ENCODE measurements around the gene DSCAML1. TPM values are rescaled to one million over a fixed set of nuclear protein-coding genes. Genes with fewer than 3 reads are reported as not detected.

DSCAML1 gene
- total RNA-seq, 1 experiment from 2014 or later, result 0.90 TPM

DNA sequence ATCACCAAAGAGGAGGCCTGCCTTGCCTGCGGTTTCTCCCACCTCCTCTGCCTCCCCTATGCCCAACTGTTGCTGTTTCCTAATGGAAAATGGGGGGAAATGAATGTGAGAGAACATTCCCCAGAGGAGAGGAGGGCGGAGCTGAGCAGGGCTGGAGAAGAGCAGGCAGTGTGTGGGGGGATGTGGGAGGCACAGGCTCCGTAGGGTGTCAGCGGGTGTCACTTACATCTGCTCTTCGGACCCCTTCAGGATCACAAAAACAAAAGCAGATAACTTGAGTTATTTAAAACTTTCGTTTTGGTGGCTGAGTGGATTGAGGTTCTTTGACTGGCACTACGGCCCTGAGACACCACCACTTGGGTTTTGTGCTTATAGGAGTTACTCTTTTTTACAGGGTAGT is 375.5 kb downstream of the DSCAML1 start:
- Mint-ChIP-seq H3K4me1 (peaks cover 3% of the 10 kb centered on the region; the same call in 1 of the 2 replicates), H3K27ac (no peak overlapping the region), H3K9me3 (no peaks in the 10 kb centered on the region), H3K36me3 (no peaks in the 10 kb centered on the region), H3K4me3 (no peak overlapping the region), H3K27me3 (ENCODE audit: low read depth) (peaks cover 3% of the 10 kb centered on the region; the same call in 1 of the 2 replicates)
- DNase-seq (ENCODE audit: low spot score) (no peak), ATAC-seq (no peak)
- TF ChIP-seq, protein P1, sequence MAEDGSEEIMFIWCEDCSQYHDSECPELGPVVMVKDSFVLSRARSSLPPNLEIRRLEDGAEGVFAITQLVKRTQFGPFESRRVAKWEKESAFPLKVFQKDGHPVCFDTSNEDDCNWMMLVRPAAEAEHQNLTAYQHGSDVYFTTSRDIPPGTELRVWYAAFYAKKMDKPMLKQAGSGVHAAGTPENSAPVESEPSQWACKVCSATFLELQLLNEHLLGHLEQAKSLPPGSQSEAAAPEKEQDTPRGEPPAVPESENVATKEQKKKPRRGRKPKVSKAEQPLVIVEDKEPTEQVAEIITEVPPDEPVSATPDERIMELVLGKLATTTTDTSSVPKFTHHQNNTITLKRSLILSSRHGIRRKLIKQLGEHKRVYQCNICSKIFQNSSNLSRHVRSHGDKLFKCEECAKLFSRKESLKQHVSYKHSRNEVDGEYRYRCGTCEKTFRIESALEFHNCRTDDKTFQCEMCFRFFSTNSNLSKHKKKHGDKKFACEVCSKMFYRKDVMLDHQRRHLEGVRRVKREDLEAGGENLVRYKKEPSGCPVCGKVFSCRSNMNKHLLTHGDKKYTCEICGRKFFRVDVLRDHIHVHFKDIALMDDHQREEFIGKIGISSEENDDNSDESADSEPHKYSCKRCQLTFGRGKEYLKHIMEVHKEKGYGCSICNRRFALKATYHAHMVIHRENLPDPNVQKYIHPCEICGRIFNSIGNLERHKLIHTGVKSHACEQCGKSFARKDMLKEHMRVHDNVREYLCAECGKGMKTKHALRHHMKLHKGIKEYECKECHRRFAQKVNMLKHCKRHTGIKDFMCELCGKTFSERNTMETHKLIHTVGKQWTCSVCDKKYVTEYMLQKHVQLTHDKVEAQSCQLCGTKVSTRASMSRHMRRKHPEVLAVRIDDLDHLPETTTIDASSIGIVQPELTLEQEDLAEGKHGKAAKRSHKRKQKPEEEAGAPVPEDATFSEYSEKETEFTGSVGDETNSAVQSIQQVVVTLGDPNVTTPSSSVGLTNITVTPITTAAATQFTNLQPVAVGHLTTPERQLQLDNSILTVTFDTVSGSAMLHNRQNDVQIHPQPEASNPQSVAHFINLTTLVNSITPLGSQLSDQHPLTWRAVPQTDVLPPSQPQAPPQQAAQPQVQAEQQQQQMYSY (CRISPR knock-in tag; IDR thresholded peaks at IDR 0.05), result no peak
- TF ChIP-seq, protein P2, sequence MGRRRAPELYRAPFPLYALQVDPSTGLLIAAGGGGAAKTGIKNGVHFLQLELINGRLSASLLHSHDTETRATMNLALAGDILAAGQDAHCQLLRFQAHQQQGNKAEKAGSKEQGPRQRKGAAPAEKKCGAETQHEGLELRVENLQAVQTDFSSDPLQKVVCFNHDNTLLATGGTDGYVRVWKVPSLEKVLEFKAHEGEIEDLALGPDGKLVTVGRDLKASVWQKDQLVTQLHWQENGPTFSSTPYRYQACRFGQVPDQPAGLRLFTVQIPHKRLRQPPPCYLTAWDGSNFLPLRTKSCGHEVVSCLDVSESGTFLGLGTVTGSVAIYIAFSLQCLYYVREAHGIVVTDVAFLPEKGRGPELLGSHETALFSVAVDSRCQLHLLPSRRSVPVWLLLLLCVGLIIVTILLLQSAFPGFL (CRISPR knock-in tag; IDR thresholded peaks at IDR 0.05; ENCODE audit: borderline replicate concordance), result no peak
- TF ChIP-seq AR (CRISPR knock-in tag; IDR thresholded peaks at IDR 0.05) (no peak), ZNF671 (CRISPR knock-in tag; IDR thresholded peaks at IDR 0.05) (no peak), ZNF232 (CRISPR knock-in tag; IDR thresholded peaks at IDR 0.05) (no peak), TEAD4 (CRISPR knock-in tag; IDR thresholded peaks at IDR 0.05) (no peak)
- TF ChIP-seq, protein P3, sequence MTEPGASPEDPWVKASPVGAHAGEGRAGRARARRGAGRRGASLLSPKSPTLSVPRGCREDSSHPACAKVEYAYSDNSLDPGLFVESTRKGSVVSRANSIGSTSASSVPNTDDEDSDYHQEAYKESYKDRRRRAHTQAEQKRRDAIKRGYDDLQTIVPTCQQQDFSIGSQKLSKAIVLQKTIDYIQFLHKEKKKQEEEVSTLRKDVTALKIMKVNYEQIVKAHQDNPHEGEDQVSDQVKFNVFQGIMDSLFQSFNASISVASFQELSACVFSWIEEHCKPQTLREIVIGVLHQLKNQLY (CRISPR knock-in tag; IDR thresholded peaks at IDR 0.05), result no peak
- TF ChIP-seq, protein P4, sequence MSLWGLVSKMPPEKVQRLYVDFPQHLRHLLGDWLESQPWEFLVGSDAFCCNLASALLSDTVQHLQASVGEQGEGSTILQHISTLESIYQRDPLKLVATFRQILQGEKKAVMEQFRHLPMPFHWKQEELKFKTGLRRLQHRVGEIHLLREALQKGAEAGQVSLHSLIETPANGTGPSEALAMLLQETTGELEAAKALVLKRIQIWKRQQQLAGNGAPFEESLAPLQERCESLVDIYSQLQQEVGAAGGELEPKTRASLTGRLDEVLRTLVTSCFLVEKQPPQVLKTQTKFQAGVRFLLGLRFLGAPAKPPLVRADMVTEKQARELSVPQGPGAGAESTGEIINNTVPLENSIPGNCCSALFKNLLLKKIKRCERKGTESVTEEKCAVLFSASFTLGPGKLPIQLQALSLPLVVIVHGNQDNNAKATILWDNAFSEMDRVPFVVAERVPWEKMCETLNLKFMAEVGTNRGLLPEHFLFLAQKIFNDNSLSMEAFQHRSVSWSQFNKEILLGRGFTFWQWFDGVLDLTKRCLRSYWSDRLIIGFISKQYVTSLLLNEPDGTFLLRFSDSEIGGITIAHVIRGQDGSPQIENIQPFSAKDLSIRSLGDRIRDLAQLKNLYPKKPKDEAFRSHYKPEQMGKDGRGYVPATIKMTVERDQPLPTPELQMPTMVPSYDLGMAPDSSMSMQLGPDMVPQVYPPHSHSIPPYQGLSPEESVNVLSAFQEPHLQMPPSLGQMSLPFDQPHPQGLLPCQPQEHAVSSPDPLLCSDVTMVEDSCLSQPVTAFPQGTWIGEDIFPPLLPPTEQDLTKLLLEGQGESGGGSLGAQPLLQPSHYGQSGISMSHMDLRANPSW (CRISPR knock-in tag; conservative IDR thresholded peaks at IDR 0.05; ENCODE audit: low read depth), result no peak
- TF ChIP-seq, protein P5, sequence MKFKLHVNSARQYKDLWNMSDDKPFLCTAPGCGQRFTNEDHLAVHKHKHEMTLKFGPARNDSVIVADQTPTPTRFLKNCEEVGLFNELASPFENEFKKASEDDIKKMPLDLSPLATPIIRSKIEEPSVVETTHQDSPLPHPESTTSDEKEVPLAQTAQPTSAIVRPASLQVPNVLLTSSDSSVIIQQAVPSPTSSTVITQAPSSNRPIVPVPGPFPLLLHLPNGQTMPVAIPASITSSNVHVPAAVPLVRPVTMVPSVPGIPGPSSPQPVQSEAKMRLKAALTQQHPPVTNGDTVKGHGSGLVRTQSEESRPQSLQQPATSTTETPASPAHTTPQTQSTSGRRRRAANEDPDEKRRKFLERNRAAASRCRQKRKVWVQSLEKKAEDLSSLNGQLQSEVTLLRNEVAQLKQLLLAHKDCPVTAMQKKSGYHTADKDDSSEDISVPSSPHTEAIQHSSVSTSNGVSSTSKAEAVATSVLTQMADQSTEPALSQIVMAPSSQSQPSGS (CRISPR knock-in tag; IDR thresholded peaks at IDR 0.05; ENCODE audit: borderline replicate concordance, low read depth), result no peak
- TF ChIP-seq, protein P6, sequence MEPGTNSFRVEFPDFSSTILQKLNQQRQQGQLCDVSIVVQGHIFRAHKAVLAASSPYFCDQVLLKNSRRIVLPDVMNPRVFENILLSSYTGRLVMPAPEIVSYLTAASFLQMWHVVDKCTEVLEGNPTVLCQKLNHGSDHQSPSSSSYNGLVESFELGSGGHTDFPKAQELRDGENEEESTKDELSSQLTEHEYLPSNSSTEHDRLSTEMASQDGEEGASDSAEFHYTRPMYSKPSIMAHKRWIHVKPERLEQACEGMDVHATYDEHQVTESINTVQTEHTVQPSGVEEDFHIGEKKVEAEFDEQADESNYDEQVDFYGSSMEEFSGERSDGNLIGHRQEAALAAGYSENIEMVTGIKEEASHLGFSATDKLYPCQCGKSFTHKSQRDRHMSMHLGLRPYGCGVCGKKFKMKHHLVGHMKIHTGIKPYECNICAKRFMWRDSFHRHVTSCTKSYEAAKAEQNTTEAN (CRISPR knock-in tag; IDR thresholded peaks at IDR 0.05), result no peak
- ChIA-PET CTCF (interaction anchor here (0.6 kb wide), 1 partner anchor 364 kb away, joined by 5 read pairs; no protein-coding TSS in a partner anchor), POLR2A (no interaction called here)
